ENCODE data around the gene PDILT. TPM values are rescaled to one million over a fixed set of nuclear protein-coding genes. Genes with fewer than 3 reads are reported as not detected.

PDILT gene
- total RNA-seq, 1 donor from 2014 or later: not detected

GRCh38 chr16:20320592-20320991, 83.9 kb downstream of the PDILT start:
- Mint-ChIP-seq H3K36me3 (no peaks in the 10 kb centered on the region), H3K4me1 (ENCODE audit: unreplicated experiment) (no peaks in the 10 kb centered on the region), H3K9me3 (no peaks in the 10 kb centered on the region), H3K27ac (no peak overlapping the region), H3K27me3 (peaks cover 17% of the 10 kb centered on the region), H3K4me3 (no peak overlapping the region)
- no peak for DNase-seq (ENCODE audit: extremely low spot score, unreplicated experiment)
- TF ChIP-seq CTCF (conservative IDR thresholded peaks at IDR 0.05): no peak

DNA sequence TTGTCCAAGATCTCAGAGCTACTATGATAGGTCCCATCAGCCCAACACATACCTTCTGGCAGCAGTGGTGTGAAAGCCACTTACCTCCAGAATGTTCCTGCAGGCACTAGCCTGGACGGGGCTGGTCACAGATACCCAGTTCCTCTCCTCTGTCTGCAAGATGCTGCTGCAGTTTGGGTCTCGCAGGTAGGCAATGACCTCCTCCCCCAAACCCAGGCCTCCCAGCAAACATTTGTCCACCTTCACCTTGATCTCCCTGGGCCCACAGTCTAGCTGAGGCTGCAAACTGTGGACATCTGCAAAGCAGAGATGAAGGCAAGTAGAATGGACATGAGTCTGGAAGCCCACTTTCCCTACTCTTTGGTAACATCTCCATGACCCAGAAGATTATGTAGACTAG, 84.4 kb downstream of the PDILT start:
- no peak for TF ChIP-seq CTCF (conservative IDR thresholded peaks at IDR 0.05)
- no peak for DNase-seq (ENCODE audit: extremely low spot score, unreplicated experiment)
- Mint-ChIP-seq H3K27ac (no peak overlapping the region), H3K36me3 (no peaks in the 10 kb centered on the region), H3K4me3 (no peak overlapping the region), H3K9me3 (no peaks in the 10 kb centered on the region), H3K4me1 (ENCODE audit: unreplicated experiment) (no peaks in the 10 kb centered on the region), H3K27me3 (peaks cover 17% of the 10 kb centered on the region)

- no peaks in the 10 kb centered on the region for H3K36me3 Mint-ChIP-seq
- TF ChIP-seq CTCF (conservative IDR thresholded peaks at IDR 0.05): no peak
- no peak overlapping the region for H3K27ac Mint-ChIP-seq
- H3K4me3 Mint-ChIP-seq: no peak overlapping the region
- DNase-seq (ENCODE audit: extremely low spot score, unreplicated experiment): no peak
- peaks cover 19% of the 10 kb centered on the region for H3K27me3 Mint-ChIP-seq
- no peaks in the 10 kb centered on the region for H3K4me1 Mint-ChIP-seq (ENCODE audit: unreplicated experiment)
- no peaks in the 10 kb centered on the region for H3K9me3 Mint-ChIP-seq
These were observed 85.1 kb downstream of the PDILT start for GRCh38 chr16:20319406-20319805.

DNA sequence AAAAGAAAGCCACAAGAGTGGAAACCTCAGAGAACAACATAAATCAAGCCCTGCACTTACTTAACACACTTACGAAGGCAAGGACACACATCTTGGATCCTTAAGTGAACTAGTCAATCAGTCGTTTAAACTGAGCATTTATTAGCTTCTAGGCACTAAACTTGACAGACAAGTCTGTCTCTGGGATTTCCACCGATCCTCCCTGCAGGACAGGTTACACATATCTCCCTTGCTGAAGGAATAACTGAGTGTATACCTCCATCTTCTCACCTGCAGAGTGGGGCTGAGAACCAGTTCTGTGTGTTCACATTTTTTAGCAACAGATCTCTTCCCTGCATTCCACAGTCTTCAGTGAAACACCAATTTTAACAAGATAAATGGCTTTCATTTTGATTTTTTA, 86.1 kb downstream of the PDILT start:
- no peak overlapping the region for H3K4me3 Mint-ChIP-seq
- H3K4me1 Mint-ChIP-seq (ENCODE audit: unreplicated experiment): no peaks in the 10 kb centered on the region
- no peak for DNase-seq (ENCODE audit: extremely low spot score, unreplicated experiment)
- no peak overlapping the region for H3K27ac Mint-ChIP-seq
- H3K9me3 Mint-ChIP-seq: no peaks in the 10 kb centered on the region
- H3K36me3 Mint-ChIP-seq: no peaks in the 10 kb centered on the region
- no peak for TF ChIP-seq CTCF (conservative IDR thresholded peaks at IDR 0.05)
- H3K27me3 Mint-ChIP-seq: peaks cover 25% of the 10 kb centered on the region

DNA sequence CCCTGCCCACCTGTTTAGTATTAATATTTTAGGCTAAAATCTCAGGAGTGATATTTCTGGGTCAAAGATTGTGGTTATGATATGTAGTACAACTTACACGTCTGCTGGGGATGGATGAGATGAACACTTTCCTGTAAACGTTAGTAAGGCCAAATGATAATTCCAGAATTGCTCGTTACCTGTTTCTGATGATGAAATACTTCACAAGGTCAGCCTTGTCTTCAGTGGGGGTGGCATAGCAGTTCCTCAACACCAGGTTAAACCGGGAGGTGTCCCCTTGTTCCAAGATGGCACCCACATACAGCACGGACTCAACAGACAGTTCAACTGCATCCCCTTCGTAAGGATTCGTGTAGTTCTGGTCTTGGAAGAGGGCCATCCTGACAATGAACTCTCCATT, 86.5 kb downstream of the PDILT start:
- H3K4me3 Mint-ChIP-seq: no peak overlapping the region
- H3K9me3 Mint-ChIP-seq: no peaks in the 10 kb centered on the region
- H3K27me3 Mint-ChIP-seq: peaks cover 29% of the 10 kb centered on the region
- no peak for TF ChIP-seq CTCF (conservative IDR thresholded peaks at IDR 0.05)
- DNase-seq (ENCODE audit: extremely low spot score, unreplicated experiment): no peak
- no peak overlapping the region for H3K27ac Mint-ChIP-seq
- no peaks in the 10 kb centered on the region for H3K4me1 Mint-ChIP-seq (ENCODE audit: unreplicated experiment)
- no peaks in the 10 kb centered on the region for H3K36me3 Mint-ChIP-seq

- DNase-seq (ENCODE audit: extremely low spot score, unreplicated experiment): no peak
- H3K4me3 Mint-ChIP-seq: no peak overlapping the region
- no peak for TF ChIP-seq CTCF (conservative IDR thresholded peaks at IDR 0.05)
- peaks cover 26% of the 10 kb centered on the region for H3K27me3 Mint-ChIP-seq
- no peaks in the 10 kb centered on the region for H3K4me1 Mint-ChIP-seq (ENCODE audit: unreplicated experiment)
- no peaks in the 10 kb centered on the region for H3K36me3 Mint-ChIP-seq
- H3K27ac Mint-ChIP-seq: no peak overlapping the region
- no peaks in the 10 kb centered on the region for H3K9me3 Mint-ChIP-seq
These were observed 87.4 kb downstream of the PDILT start for GRCh38 chr16:20317117-20317516.

All from type B pancreatic cell (in vitro differentiated cells).